GM12878 (cell line): ENCODE measurements around the gene ASS1. TPM values are rescaled to one million over a fixed set of nuclear protein-coding genes. Genes with fewer than 3 reads are reported as not detected.

Source experiments
- ATAC-seq: fragments of 200-7000 bp; cut with Tn5 transposase; 3 replicates; pipeline ENCODE4 v1.9.1; 2020; ENCODE audit warnings: mild to moderate bottlenecking, moderate library complexity
- BruUV-seq: library from RNA; stranded (reverse); fragments of 400-500 nt; replicated peaks from 2 replicates; lab custom pipeline; 2021; lab: Mats Ljungman, UMichigan
- CTCF ChIA-PET: fragments of 300-600 bp; sonication (Branson Sonifier 250); formaldehyde crosslinking; extraction: SDS; loops from one replicate; lab custom pipeline; 2021; ENCODE audit warnings: inconsistent platforms; lab: Yijun Ruan, JAX
- POLR2A ChIA-PET: fragments of 350-600 bp; formaldehyde crosslinking; extraction: SDS; loops from one replicate; lab custom pipeline; 2021; ENCODE audit warnings: inconsistent platforms; lab: Charles Lee
- RAD21 ChIA-PET: fragments of 300-600 bp; sonication (Branson Sonifier 250); formaldehyde crosslinking; loops from one replicate; lab custom pipeline; 2023; ENCODE audit warnings: antibody characterized with exemption; ENCODE audit not compliant: unreplicated experiment; lab: Charles Lee
- SMC1A ChIA-PET: fragments of 300-600 bp; sonication (Branson Sonifier 250); formaldehyde crosslinking; loops from one replicate; lab custom pipeline; 2023; ENCODE audit not compliant: unreplicated experiment, uncharacterized antibody; lab: Charles Lee
- DNase-seq: peaks from one replicate; pipeline ENCODE4 v3.0.0-alpha.2; 2011; ENCODE audit warnings: low read depth, low spot score
- FAIRE-seq: peaks from 3 replicates; lab custom pipeline; 2011; peaks lifted over from hg19 to GRCh38; lab: Jason Lieb, UNC
- H2AFZ ChIP-seq: 2 replicates; pipeline ENCODE4 v1.6.0; 2011; ENCODE audit warnings: low read depth, low read length, control low read depth; ENCODE audit not compliant: control insufficient read depth
- H3K27ac ChIP-seq: 2 replicates; pipeline ENCODE4 v1.5.1; 2011; ENCODE audit warnings: control low read depth; ENCODE audit not compliant: control insufficient read depth, insufficient read depth
- H3K27me3 ChIP-seq, 2 experiments: replicated peaks in 1 of 2; 2 replicates each; pipeline versions ENCODE4 v1.6.0 to v1.6.1; 2011; ENCODE audit warnings: low read length in 1 of 2; ENCODE audit not compliant: control insufficient read depth in 2 of 2, insufficient read depth in 2 of 2
- H3K36me3 ChIP-seq, 2 experiments: 2 replicates each; pipeline ENCODE4 v1.5.1; 2011; ENCODE audit warnings: low read length in 1 of 2; ENCODE audit not compliant: control insufficient read depth in 2 of 2, insufficient read depth in 2 of 2
- H3K4me1 ChIP-seq: 2 replicates; pipeline ENCODE4 v1.6.1; 2011; ENCODE audit warnings: mild to moderate bottlenecking, low read length, moderate library complexity, mixed read lengths; ENCODE audit not compliant: control insufficient read depth, insufficient read depth
- H3K4me2 ChIP-seq: 2 replicates; pipeline ENCODE4 v1.6.0; 2011; ENCODE audit warnings: control low read depth; ENCODE audit not compliant: control insufficient read depth, insufficient read depth
- H3K4me3 ChIP-seq: fragments of 200-600 bp; sonication (generic); 2 replicates; pipeline ENCODE4 v1.5.1; 2016
- H3K79me2 ChIP-seq: 2 replicates; pipeline ENCODE4 v1.6.0; 2011; ENCODE audit warnings: low read length; ENCODE audit not compliant: control insufficient read depth, insufficient read depth
- H3K9ac ChIP-seq: 2 replicates; pipeline ENCODE4 v1.8.0; 2011; ENCODE audit warnings: low read length, control low read depth, mixed read lengths; ENCODE audit not compliant: control insufficient read depth, insufficient read depth
- H3K9me3 ChIP-seq: replicated peaks from 3 replicates; pipeline ENCODE4 v1.5.1; 2011; ENCODE audit warnings: mild to moderate bottlenecking, low read length; ENCODE audit not compliant: control insufficient read depth, insufficient read depth
- H4K20me1 ChIP-seq: 2 replicates; pipeline ENCODE4 v1.6.0; 2011; ENCODE audit not compliant: control insufficient read depth, insufficient read depth
- BRCA1 ChIP-seq: IDR thresholded peaks from 2 replicates; pipeline ENCODE4 v1.6.1; 2011; ENCODE audit warnings: low read depth, low read length, improper control_type of control experiment
- E4F1 ChIP-seq: fragments of 450-650 bp; IDR thresholded peaks from 2 replicates; pipeline ENCODE4 v1.6.1; 2018; ENCODE audit warnings: borderline replicate concordance, mild to moderate bottlenecking; ENCODE audit not compliant: partially characterized antibody
- ETV6 ChIP-seq, 2 experiments: fragments of 450-650 bp in 1 of 2; IDR thresholded peaks in 1 of 2; conservative IDR thresholded peaks in 1 of 2; 2 replicates each; pipeline ENCODE4 v1.6.1; 2014; ENCODE audit warnings: antibody characterized with exemption in 1 of 2, borderline replicate concordance in 1 of 2, low read depth in 1 of 2, mild to moderate bottlenecking in 1 of 2, moderate library complexity in 1 of 2
- JUNB ChIP-seq: IDR thresholded peaks from 2 replicates; pipeline ENCODE4 v1.6.1; 2016; ENCODE audit warnings: antibody characterized with exemption, mild to moderate bottlenecking
- KAT2A ChIP-seq: conservative IDR thresholded peaks from 2 replicates; pipeline ENCODE4 v1.6.1; 2011; ENCODE audit warnings: low read depth, low read length; ENCODE audit not compliant: control insufficient read depth
- KDM1A ChIP-seq: fragments of 200-600 bp; sonication (generic); IDR thresholded peaks from 2 replicates; pipeline ENCODE4 v1.6.1; 2016; ENCODE audit warnings: borderline replicate concordance
- MTA2 ChIP-seq: fragments of 450-650 bp; IDR thresholded peaks from 2 replicates; pipeline ENCODE4 v1.6.1; 2016; ENCODE audit warnings: low read depth, mild to moderate bottlenecking, moderate library complexity
- RELB ChIP-seq: fragments of 450-650 bp; IDR thresholded peaks from 2 replicates; pipeline ENCODE4 v1.6.1; 2017; ENCODE audit warnings: low read depth, mild to moderate bottlenecking, moderate library complexity
- RUNX3 ChIP-seq: IDR thresholded peaks from 2 replicates; pipeline ENCODE4 v1.6.1; 2012; ENCODE audit warnings: low read length, inconsistent platforms
- SKIL ChIP-seq: fragments of 450-650 bp; IDR thresholded peaks from 2 replicates; pipeline ENCODE4 v1.6.1; 2017; ENCODE audit warnings: mild to moderate bottlenecking, low read depth, inconsistent platforms; ENCODE audit not compliant: poor library complexity, severe bottlenecking
- SP1 ChIP-seq: IDR thresholded peaks from one replicate; pipeline ENCODE4 v1.6.1; 2011; ENCODE audit warnings: low read depth, low read length
- SREBF2 ChIP-seq: IDR thresholded peaks from 2 replicates; pipeline ENCODE4 v1.6.1; 2012; ENCODE audit warnings: mild to moderate bottlenecking, low read length
- STAT3 ChIP-seq: IDR thresholded peaks from 2 replicates; pipeline ENCODE4 v1.6.1; 2011; ENCODE audit warnings: low read depth, low read length, improper control_type of control experiment
- USF2 ChIP-seq: IDR thresholded peaks from 2 replicates; pipeline ENCODE4 v1.6.1; 2011; ENCODE audit warnings: low read depth, low read length, improper control_type of control experiment, borderline replicate concordance
- ZNF24 ChIP-seq: fragments of 450-650 bp; IDR thresholded peaks from 2 replicates; pipeline ENCODE4 v1.6.1; 2017; ENCODE audit warnings: antibody characterized with exemption, mild to moderate bottlenecking
- WGBS: methylation state at CpG from one replicate; pipeline ENCODE4 v1.1.6; 2016; ENCODE audit warnings: low lambda C conversion rate; ENCODE audit not compliant: insufficient replicate concordance, insufficient coverage; ENCODE audit errors: missing lambda C conversion rate; 5-methylcytosine and 5-hydroxymethylcytosine counted together
- in situ Hi-C: fragments of 300-500 bp; cut with MboI; formaldehyde crosslinking; loops from 9 replicates; pipeline ENCODE4 v1.14.3; 2018; ENCODE audit warnings: mixed read lengths
- intact Hi-C: fragments of 100-400 bp; cut with micrococcal nuclease; formaldehyde crosslinking; loops from one replicate; pipeline ENCODE4 v1.14.2; 2022; ENCODE audit not compliant: unreplicated experiment
- polyA plus RNA-seq, 11 experiments: library from polyadenylated mRNA; depleted of rRNA in 4 of 11; unstranded in 6 of 11; stranded (reverse) in 5 of 11; fragments of >200 nt; fragmentation: Nextera tagmentation in 4 of 11; fragmentation: Illumina TruSeq in 1 of 11; extraction: Ambion mirVana in 4 of 11; extraction: Trizol in 1 of 11; gene quantifications; 1 replicate in 1 of 11; 2 replicates in 10 of 11; pipeline versions ENCODE4 v1.2.1 to v1.2.3, GENCODE V29; 2011 to 2016; ENCODE audit warnings: inconsistent platforms in 2 of 11, missing spikeins in 2 of 11, low read depth in 1 of 11
- total RNA-seq, 4 experiments: library from RNA; depleted of rRNA in 3 of 4; stranded (reverse); fragments of >200 nt in 3 of 4; fragmentation: Illumina TruSeq in 1 of 4; extraction: Trizol in 1 of 4; gene quantifications; 2 replicates each; pipeline versions ENCODE4 v1.2.1 to v1.2.3, GENCODE V29; 2013 to 2021

ASS1 gene
- total and polyA plus RNA-seq, 10 of the 15 experiments (the other 5 are each of a cell fraction or from before 2014, with no cell fraction given) = 0.10 to 6.1 (median 0.28) TPM; not detected in 3

GRCh38 chr9:130463763-130464745 is 19.3 kb downstream of the ASS1 start:
- no peaks in the 10 kb centered on the region for H3K79me2 ChIP-seq
- no peak for ATAC-seq
- H3K4me1 ChIP-seq = no peaks in the 10 kb centered on the region
- H3K4me3 ChIP-seq = no peak overlapping the region
- no peaks in the 10 kb centered on the region for H3K36me3 ChIP-seq
- BruUV-seq = no TSS peak
- no peak for FAIRE-seq
- in situ Hi-C loops (no loop called here), intact Hi-C loops (no loop called here)
- no peak for DNase-seq
- CTCF ChIA-PET = interaction anchor here (0.6 to 9.4 kb wide), 5 partner anchors 206 to 582 kb away, joined by 3 to 111 read pairs (median 3); no protein-coding TSS in a partner anchor
- H3K27ac ChIP-seq = no peak overlapping the region
- H3K9ac ChIP-seq = no peak overlapping the region
- TF ChIP-seq ETV6 (conservative IDR thresholded peaks at IDR 0.05 in 1 of 2, IDR thresholded peaks at IDR 0.05 in 1 of 2; ENCODE audit: borderline replicate concordance in 1 of 2, low read depth in 1 of 2) = no peak
- TF ChIP-seq JUNB = no peak
- TF ChIP-seq SKIL = no peak
- TF ChIP-seq BRCA1 = no peak
- TF ChIP-seq RUNX3 = no peak
- TF ChIP-seq SREBF2 = no peak
- TF ChIP-seq E4F1 = no peak
- TF ChIP-seq STAT3 = no peak
- no peak for TF ChIP-seq USF2
- no peak for TF ChIP-seq MTA2
- no peak for TF ChIP-seq RELB
- no peak for TF ChIP-seq KDM1A
- TF ChIP-seq KAT2A = no peak
- TF ChIP-seq SP1 = no peak
- no peak for TF ChIP-seq ZNF24
- H3K27me3 ChIP-seq = peaks cover 2 to 5% of the 10 kb centered on the region in 2 experiments; a peak in 3 of 4 replicates
- POLR2A ChIA-PET = no interaction called here
- RAD21 ChIA-PET = interaction anchor here (1.5 kb wide), 1 partner anchor 218 kb away, joined by 4 read pairs; no protein-coding TSS in a partner anchor
- H3K4me2 ChIP-seq = no peak overlapping the region
- 18% methylated on average over 22 of the region's 22 CpGs for WGBS
- no peak overlapping the region for H2AFZ ChIP-seq
- no peaks in the 10 kb centered on the region for H4K20me1 ChIP-seq
- H3K9me3 ChIP-seq = no peaks in the 10 kb centered on the region
- SMC1A ChIA-PET = interaction anchor here (2.2 kb wide), 1 partner anchor 218 kb away, joined by 7 read pairs; no protein-coding TSS in a partner anchor
